HG02610 (cell line): ENCODE results near the gene KLF3.
A peak's percentile ranks its signal among the peaks of the same experiment; 100 is the strongest.

Experiments used
- ATAC-seq: cut with Tn5 transposase; IDR thresholded peaks from one replicate; pipeline ENCODE4 v1.9.1; 2021; ENCODE audit warnings: mild to moderate bottlenecking, moderate library complexity; ENCODE audit not compliant: unreplicated experiment

The KLF3 gene

DNA sequence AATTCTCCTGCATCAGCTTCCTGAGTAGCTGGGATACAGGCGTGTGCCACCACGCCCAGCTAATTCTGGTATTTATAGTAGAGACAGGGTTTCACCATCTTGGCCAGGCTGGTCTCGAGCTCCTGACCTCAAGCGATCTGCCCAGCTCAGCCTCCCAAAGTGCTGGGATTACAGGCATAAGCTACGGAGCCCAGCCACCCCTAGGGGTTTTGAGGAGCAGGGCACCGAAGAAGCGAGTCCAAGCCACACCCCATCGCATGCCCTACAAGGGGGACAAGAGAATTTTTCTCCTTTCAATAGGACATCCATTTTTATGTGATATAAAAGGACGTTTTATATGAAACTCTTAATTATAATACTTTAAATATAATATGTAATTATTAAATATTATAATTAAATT, 13.9 kb upstream of the KLF3 start:
- no peak for ATAC-seq

DNA sequence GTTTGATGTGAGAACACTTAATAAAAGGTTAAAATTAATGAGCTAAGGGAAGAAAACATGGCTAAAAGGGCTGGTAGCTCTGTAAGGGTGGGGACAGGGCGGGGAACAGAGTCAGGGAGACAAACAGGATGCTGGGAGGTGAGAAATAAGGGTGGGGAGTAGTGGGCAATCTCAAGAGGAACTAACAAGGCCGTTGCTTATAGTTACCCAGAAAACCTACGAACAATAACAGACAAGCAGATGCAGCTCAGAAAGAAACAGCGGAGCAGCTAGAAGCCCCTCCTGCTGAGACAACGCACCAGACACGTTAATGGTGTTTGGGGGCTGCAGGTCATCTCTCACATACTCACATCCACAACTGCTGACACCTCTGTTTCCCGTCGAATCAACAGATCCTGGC, 9.7 kb upstream of the KLF3 start:
- no peak for ATAC-seq

DNA sequence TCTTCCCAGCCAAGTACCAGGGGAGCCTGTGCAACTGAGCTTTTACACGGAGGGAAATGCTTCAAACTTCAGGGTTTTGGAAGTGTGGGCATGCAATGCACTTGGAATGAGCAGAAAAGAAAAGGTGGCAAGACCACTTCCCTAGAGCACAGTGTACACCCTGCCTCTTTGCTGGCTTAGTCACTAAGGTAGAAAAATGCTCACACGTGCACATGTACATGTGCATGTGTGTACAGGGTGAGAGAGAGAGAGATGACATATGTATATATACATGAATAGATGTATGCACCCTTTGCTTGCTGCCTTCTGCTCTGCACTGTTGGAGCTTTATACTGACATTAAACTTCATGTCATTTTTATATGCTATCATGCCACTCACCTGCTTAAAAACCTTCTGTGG, 7.9 kb upstream of the KLF3 start:
- ATAC-seq: no peak

DNA sequence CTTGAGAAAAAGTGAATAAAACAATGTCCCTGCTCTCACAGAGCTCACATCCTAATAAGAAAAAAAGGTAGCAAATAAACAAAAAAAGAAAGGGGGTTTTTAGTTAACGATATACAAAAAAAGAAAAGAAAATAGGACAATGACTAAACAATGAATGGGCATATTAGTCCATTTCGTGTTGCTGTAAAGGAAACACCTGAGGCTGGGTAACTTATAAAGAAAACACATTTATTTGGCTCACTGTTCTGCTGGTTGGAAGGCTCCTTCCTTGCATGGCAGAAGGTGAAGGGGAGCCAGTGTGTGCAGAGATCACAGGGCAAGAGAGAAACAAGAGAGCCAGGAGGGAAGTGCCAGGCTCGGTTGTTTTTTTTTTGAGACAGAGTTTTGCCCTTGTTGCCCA, 4.7 kb upstream of the KLF3 start:
- ATAC-seq: no peak

DNA sequence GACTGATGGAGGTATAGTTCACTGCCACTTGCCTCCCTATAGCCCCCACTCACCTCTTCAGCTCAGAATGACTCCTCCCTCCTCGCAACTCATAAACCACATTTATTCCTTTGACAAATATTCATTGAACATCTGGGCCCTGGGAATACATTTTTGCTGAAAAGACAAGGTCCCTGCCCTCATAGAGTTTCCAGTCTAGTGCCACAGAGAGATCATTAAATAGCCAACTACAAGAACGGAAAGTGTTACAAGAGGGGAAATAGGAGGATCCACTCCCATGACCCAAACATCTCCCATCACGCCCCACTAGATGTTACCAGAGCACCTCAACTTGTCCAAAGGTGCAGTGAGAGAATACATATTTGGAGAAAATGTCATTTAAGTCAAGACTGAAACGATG, 3.2 kb upstream of the KLF3 start:
- ATAC-seq: no peak

DNA sequence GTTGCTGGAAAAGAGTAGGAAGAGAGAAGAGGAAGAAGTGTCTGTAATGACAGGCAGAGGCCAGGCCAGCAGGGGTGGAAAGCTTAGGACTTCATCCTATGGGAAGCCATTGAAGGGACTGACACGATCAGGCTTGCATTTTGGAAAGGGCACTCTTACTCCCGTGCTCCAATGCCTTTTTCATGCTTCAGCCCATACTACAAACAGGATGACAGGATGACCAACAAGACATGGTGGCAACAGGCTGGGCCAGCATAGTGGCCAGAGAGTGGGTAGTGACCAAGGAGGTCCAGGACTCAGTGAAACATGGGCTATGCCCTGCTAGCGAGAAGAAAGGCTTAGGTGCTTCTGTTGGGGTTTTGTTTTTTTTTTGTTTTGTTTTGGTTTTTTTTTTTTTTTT, 2.6 kb upstream of the KLF3 start:
- no peak for ATAC-seq

DNA sequence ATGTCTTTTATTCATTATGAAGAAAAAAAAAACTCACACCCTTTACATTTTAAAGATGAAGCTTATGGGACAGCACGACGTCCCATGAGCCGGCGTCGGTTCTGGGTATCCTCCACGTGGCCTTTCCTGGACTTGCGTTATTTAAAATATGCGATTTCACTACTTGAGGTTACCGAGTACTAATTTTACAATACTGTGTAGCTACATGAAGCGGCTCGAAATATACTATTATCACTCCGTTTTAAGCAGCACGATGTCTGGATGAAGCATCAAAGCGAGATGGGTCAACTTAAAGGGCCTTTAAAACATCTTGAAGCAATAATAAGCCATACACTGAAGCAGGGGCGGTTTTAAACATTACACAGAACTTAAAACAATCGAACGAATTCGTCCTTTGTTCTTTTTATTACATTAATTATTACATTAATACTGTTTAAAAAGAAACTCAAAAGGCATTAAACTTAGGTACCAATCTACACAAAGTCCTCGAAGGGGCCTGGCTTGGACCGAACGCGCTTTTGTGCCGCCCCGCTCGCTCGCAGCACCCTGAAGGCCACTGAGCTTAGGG, 1.4 kb upstream of the KLF3 start:
- no peak for ATAC-seq

DNA sequence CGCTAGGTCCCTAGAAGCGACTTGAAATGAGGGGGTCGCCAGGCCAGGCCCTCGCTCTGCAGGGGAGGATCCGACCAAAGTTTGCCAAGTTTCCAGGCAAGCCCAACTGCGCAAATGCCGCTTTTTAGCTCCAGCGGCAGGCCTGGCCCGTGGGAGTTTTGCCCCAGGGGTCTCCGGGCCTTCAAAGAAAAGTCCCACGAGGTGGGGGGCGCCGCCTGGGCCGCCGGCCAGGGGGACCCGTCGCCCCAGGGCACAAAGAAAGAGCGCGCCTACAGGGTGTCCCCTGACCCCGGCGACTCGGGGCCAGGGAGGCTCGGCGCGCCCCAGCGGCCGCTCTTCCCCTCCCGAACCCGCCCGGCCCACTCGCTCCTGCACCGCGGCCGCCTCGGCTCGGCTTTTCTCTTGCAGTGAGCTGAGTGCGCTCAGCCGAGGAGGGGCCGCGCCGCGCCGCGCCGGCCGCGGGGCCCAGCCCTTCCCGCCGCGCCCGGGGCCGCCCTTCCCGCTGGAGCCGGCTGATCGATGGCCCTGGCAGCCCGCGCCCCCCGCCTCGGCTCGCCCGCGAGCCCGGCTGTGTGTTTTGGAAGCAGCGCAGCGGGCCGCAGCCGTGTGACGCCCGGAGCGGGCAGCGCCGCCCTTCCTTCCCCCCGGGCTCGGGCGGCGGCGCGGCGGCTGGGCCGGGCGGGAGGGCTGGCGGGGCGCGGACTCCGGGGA, 754 bp upstream of the KLF3 start:
- peak; percentile 39 for ATAC-seq

DNA sequence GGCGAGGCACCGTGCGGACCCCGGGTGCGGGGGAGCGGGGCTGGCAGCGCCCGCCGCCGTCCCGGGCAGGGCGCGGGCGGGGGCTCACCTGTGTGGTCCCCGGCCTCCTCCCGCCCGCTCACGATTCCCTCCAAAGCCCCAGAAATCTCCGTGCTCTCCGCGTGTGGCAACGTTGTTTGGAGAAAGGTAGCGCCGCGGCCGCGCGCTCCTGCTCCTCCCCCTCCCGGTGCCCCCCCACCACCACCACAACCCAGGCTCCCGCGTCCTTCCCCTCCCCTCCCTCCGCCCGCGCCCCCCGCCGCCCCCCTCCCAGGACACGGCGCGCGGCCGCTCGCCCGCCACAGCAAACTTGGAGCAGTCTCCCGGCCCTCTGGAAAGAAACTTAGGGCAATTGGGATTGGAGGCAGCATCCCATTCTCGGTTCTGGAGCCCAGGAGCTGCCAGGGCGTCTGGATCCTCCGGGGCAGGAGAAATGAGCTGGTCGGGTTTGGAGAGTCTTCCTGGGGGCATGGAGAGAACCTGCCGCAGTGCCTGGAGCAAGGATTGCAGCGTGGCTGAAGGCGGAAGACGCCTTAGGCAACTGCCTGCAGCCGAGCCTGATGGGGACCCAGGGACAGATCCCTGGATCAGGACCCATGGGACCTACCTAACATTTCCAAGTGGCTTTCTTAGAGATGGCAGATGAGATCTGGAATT, 855 bp downstream of the KLF3 start:
- no peak for ATAC-seq

DNA sequence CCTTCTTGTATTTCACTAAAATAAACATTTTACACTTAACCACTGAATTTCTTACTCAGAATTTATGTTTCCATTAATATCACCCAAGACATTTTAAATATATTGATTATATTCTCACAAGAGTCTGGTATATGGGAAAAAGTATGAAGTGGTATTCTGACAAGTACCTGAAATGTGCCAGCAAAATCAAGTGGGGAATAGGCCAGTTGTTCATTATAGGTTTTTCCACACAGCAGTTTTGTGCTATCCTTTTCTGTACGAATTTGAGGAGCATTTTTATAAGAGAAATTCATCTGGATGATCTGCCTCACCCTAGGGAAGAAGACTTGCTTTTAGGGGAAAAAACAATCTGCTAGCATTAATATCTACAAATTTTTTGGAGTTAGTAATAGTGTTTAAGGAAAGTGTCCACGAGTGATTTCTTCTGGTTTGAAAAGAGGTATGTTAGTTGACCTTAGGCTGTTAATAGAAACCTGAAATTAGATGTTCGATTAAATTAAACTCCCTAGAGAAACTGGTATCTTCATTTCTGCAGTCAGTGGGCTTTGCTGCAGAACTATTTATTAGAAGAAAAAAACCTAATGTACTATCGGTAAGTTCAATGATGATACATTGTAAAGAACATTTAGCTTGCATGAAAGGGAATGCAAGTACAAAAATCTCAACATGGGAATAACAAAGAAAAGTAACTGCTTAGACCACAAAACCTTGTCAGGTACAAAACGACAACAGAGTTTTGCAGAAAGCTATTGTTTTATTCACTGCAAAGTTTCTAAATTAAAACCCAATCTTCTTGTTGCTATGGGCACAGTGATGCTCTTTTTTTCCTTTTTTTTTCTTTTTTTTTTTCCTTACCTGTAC, 1.8 kb downstream of the KLF3 start:
- ATAC-seq: no peak

DNA sequence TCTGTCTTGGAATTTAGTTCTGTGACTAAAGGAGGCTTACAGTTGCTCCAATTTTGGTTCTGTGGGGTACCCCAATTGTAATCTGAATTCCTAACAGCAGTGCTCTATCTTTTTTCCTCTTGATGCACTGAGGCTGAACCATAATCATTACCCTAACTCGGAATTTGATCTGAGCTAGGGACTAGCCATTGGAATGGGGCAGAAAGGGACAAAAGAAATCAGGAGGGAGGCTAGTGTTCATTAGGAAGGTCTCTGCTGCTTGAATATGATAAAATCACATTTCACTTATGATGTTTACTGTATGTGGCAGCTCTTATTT, 2.7 kb downstream of the KLF3 start:
- ATAC-seq: no peak

DNA sequence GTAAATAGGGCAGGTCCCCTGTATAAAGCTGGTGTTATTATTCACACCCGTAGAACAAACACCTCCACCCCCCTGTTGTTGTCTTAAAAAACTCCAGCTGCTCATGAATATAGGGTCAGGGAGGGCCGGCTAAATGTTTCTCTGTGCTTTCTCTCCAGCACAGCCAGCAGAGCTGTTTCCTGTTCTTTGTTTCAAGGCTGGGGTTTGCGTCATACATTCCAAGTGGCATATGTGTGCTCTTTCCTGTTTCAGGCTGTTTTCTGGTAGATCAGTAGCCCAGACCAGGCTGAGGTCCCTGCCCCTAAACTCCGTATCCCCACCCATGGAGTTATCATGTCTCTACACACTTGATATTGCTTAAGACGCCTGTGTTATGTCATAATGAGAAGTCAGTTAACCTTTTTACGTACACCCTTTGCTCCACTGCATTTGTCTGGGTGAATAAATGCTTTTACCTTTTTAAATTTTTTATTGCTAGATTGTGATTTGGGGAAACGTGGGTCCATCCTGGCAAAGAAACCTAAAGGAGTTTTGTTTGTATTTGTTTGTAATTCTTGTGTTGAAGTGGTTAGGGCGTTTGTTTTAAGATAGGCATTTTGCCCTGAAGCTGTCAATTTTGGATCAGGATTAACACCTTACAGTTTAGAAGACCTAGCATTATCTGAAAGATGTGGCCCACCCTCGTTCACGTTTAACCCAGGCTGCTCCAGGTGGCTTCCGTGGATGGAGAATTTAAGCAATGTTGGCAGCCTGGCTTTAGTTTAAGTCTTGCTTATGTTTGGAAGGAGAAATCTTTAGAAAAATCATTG, 3.3 kb downstream of the KLF3 start:
- ATAC-seq: no peak

DNA sequence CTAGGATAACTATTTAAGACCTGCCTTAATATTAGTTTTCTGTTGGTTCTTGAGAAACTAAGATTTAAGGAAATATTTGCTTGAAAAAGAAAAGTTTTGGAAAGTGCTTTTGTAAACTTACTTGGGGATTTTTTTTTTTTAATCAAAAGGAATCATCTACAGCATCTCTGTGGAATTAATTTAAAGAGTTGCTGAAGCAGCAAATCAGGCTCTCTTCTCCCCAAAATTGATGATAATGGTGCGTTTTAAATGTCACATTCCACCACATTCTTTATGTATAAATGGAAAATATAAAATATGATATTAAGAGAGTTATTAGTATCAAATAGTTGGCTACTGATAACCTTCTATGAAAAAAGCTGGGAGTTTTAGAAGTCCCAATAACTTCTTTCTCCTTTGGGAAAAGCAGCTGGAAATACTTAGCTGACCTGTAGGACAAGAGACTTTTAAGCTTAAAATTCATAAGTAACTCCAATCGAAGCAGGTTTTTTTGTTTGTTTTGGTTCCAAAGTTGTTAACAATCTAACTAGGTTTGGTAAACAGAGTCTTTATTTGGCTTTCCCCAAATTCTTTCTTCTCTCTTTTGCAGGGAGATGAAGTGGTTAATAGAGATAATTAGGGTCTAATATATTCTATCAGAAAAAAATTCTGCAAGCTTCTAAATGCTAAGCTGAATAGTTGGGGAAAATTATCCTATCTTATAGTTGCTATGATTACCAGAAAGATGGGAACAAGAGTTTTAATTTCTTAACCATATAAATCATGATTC, 4.4 kb downstream of the KLF3 start:
- no peak for ATAC-seq

DNA sequence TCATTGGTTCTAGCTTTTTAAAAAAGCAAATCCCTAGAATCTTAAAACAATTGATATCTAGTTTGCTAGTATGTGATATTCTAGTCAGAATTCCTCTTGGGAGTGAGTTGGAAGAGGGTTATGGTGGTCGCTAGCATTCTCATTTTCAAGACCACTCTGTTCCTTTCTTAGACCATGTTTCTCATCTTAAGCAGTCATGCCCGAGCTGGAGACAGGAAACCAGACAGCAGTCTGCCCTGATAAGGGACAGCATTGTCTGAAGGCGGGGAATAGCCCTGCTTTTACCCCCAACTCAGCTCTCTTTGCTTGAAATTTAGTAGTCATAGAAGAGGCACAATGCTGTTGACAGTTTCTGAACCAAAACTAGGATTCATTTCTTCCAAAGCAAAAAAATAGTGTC, 5.2 kb downstream of the KLF3 start:
- no peak for ATAC-seq

DNA sequence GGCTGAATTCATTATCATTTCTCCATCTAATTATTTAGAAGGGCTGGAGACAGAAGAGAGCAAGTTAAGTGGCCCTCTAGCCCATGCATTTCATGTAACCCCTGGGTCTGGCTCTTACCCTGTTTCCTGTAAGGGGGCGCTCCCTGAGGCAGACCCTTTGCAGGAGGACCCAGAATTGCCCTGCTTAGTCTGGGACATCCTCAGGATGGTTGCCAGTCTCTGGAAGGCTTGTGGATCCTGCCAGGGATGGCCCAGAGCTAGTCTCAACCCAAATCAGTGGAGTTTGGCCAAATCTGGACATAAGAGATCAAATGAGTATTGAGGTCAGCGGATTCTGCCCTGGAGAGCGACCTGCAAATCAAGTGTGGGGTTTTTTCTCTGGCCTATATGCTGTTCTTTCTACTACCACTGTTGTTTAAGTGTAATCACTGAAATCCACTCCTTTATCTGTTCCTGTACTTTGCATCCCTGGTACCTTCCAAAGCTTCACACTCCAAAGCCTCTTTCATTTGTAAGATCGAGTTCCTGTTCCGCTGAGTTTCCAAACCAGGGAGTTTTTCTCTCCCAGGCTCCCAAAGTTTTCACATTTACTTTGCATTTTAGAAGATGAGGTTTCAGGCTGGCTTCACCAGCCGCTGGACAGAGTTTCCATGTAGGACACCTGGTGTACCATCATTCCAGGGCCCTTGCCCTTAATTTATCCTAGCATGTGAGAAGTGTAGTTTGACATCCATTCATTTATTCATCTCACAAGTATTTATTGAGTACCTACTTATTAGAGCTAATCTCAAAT, 6.3 kb downstream of the KLF3 start:
- no peak for ATAC-seq

DNA sequence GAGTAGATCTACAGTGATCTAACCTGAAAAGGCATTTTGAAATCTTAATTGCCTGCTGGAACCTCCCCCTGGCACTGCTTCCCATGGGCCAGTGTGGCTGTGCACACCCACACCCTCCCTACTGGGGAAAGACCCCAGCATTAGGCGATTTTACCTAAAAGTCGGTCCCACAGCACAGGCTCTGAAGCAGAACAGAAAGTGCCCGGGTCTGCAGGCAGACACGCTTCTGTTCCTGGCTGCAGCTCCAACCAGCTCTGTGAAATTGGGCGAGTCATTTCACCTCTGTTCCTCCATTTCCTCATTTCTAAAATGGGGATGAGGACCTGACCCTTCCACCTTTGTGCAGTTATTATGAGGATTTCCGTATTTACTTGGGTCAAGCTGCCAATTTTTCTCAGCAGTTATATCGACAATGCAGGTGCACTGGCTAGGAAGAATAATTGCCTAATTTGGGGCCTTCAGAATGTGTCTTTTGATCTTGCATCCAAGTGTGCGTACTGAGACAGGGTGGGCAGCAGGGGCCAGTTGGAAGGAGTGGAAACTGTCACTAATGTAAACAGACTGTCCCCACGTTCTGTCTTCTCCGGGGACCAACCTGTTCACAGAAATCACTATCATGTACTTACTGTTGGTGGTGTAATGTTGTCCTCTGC, 7.1 kb downstream of the KLF3 start:
- peak; percentile 55 for ATAC-seq

DNA sequence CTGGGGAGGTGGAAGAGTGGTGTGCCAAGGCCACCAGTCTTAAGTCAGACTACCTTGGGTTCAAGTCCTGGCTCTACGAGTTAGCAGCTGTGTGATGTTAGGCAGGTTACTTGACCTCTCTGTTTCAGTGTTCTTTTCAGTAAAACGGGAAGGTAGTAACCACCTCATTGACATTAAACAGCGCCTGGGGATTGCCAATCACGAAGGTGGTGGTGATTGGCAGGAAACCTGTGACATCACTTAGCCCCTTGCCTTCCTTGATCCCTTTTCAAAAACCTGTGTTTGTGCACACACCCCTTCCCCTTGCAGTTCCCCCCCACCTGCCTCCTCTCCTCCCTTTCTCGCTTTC, 7.6 kb downstream of the KLF3 start:
- peak; percentile 22 for ATAC-seq

DNA sequence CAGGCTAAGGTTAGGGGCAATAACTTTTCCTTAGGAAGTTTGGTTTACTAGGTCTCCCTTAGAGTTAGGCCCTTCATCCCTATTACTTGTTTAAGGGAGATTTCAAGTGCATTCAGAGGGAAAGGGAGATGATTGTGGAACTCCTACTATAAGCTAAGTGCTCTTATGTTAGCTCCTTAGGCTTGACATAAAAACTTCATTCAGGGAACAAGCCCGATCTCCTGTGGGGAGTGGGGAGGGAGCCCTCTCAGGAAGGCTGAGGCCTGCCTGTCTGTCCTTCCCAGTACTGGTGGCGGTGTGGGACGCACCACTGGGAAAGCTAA, 8.0 kb downstream of the KLF3 start:
- ATAC-seq: no peak
